GM19193 (cell line): ENCODE results near the gene SLC38A2.
A peak's percentile ranks its signal among the peaks of the same experiment; 100 is the strongest.

Experiments used
- POLR2A ChIP-seq: IDR thresholded peaks from 4 replicates; pipeline ENCODE4 v1.6.1; 2011; ENCODE audit not compliant: insufficient read depth, insufficient read length; ENCODE audit errors: extremely low read depth

The SLC38A2 gene

DNA sequence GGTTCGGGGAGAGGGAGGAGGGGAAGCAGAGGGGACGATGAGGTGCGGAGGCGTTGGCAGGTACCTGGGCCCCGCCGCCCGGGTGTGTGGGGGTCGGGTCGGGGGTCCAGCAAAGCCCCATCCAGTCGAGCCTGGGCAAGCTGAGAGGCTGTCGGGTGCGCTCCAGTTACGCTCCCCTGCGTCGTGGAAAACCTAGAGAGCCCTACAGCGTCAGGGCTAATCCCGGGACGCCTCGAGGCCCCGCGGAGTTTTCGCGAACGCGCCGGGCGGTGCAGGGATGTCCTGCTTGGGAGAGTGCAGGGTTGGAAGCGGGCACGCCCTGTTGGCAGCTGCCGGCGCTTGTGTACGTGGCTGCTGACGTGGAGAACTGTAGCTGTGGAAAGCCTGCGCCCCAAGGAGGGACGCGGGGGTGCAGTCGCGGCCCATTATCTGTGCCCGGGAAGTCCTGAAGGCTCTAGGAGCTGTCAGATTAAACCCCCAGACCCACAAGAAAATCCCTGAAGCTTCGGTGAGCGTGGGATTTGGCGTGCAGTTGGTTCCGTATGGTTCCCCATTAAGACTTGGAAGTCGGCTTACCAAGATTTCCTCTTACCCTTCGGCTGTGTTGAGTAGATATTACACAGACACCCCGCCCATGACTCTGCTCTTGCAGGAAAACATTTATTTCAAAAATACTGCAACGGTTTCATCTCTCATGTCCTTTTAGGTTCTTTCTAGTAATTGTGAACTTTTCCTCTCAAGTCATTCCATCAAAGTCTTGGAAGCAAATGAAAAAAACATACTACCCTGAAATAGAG, 11.3 kb upstream of the SLC38A2 start:
- TF ChIP-seq POLR2A, result peak; percentile 75

DNA sequence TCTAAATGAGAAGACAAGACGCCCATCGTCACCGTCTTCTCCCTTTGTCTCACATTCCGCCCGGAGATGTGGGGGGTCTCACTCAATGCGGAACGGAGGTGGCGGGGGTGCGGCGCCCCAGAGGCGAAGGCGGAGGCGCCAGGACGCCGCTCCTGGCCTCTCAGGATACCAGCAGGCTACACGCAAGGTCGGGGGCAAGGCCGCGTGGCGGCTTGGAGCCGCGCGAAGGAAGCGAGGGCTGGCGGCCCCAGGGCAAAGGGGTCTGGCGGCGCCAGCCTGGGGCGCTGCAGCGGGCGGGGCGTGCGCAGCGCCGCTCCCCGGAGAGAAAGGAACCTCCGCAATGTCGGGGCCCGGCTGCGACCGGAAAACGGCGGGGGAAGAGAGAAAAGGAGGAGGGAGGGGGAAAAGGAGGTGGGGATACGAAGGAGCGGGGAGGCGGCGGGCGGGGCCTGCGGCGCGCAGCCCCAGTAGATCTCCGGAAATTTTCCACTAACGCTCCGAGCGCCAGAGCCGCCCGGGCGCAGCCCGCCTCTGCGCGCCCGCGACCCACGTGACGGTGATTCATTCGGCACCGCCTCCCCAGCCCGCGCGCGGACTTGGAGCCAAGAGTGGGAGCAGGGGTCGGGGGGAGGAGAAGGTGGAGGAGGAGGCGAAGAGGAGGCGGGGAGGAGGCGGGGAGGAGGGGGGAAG, 10.5 kb upstream of the SLC38A2 start:
- peak; percentile 81 for TF ChIP-seq POLR2A

DNA sequence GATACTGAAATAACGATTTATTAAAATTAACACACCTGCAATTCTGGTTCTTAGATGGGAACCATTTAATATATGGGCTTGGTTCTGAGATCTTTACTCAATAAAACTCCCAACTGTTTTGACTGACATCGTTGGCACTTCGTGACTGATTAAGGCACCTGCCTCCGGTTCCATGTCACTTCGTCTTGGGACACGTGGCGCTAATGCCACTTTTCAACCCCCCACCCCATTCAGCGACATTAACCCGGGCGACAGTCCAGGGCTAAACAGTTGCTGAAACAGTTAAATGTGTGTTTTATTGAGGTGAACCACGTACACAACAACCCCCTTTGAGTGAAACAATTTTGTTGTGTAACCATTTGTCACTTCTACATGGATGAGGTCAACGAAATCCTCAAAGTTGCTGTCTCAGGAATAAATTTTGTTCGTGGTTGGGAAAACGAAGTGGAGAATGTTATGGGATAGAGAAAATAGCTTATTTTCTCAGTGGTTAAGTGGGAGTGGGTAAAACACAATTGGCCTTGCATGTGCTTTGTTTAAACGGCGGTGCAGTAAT, 9.9 kb upstream of the SLC38A2 start:
- TF ChIP-seq POLR2A, result no peak

DNA sequence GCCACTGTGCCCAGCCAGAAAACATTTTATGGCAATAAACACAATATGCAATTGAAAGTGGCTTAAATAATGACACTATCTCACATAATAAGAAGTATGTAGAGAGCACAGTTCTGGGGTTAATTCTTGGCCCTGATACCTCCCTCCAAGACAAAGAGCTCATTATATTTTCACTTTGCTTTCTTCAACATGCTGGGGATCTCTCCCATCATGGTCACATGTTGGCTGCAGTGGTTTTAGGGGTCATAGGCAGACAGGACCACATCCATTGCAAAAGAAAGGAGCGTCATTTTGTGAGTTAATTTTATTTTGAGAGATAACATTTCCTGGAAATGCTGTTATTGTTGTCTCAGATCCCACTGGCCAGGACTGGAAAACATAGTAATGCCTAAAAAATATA, 8.3 kb upstream of the SLC38A2 start:
- no peak for TF ChIP-seq POLR2A

DNA sequence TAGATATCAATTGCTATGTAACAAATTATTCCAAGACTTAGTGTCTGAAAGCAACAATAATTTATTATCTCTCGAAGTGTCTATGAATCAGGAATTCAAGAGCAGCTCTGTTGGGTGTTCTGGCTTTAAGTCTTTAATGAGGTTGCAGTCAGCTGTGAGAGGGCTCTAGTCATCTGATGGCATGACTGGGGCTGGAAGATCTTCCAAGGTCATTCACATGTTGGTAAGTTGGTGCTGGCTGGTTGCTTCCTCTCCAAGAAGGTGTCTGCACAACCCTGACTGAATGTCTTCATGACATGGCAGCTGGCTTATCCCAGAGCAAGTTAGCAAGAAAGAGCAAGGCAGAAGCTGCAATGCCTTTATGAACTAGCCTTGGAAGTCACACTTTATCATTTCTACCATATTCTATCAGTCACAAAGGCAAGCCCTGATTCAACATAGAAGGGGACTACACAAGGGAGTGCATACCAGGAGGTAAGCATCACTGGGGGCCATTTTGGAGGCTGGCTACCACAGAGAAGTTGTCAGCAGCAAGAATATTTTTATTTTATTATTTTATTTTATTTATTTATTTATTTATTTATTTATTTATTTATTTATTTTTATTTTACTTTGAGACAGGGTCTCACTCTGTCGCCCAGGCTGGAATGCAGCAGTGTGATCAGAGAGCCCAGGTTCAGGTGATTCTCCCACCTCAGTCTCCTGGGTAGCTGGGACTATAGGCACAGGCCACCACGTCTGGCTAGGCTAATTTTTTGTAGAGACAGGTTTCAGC, 7.6 kb upstream of the SLC38A2 start:
- TF ChIP-seq POLR2A, result no peak

DNA sequence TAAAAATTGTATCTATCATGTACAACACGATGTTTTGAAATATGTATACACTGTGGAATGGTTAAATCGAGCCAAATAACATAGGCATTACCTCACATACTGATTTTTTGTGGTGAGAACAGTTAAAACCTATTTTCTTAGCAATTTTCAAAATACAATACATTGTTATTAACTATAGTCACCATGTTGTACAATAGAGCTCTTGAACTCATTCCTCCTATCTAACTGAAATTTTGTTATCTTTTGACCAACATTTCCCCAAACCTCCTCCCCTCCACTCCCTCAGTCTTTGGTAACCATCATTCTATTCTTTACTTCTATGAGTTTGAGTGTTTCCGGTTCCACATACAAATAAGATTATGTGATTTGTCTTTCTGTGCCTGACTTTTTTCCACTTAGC, 6.8 kb upstream of the SLC38A2 start:
- TF ChIP-seq POLR2A, result no peak

DNA sequence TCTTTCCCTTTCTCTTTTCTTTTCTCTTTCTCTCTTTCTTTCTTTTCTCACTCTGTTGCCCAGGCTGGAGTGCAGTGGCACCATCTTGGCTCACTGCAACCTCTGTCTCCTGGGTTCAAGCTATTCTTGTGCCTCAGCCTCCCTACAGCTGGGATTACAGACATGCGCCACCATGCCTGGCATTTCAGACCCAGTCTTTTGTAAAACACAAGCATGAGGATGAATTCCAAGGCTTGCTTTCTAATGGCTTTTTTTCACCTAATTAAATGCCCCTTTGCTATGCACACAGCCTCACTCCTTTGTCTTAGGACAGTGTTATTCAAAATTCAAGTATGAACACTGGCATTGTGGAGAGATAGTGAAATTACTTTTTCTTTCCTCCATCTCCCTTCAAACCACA, 6.0 kb upstream of the SLC38A2 start:
- TF ChIP-seq POLR2A, result no peak

DNA sequence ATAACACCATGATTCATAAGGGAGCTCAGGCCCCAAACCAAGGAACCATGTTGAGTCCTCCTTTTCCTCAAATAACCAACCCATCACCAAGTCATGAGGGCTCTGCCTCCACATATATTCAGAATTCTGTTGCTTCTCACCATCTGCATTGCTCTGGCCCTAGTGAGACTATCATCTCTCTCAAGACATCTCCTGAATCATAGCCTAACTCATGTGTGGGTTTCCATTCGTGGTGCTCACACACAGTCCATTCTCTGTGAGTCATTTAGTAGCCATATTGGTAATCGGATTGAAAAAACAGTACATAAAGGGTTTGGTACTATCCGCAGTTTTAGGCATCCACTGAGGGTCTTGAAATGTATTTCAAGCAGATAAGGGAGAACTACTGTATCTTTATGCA, 5.1 kb upstream of the SLC38A2 start:
- no peak for TF ChIP-seq POLR2A

DNA sequence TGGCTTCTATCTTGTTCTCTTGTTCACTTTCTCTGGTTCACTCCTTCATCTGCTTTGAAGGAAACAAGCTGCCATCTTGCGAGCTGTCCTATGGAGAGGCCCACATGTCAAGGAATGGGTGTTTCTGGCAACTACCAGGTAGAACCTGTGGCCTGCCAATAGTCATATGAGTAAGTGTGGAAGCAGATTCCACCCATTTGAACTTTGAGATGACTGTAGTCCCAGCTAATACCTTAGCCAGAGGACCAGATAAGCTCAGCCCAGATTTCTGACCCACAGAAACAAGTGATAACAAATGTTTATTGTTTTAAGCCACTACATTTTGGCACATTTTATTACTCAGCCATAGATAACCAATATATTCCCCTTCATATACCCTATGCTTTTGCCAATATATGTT, 4.0 kb upstream of the SLC38A2 start:
- no peak for TF ChIP-seq POLR2A

DNA sequence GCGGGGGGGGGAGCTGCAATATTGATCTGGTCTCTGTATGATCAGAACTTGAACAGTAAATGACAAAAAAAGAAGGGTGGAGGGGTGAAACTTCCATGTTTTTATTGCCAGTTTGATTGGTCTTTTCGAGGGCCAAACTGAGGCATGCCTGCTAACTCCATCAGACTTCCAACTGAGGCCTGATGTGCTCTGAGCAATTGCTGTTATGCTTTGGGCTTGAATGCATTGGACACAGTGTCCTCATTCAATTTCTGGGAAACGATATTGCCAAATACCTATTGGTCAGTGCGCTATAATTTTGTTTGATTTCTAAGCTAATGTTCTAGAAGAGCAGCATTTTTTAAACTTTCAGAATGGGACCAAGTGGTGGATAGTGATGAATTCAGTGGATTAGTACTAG, 2.1 kb upstream of the SLC38A2 start:
- no peak for TF ChIP-seq POLR2A

DNA sequence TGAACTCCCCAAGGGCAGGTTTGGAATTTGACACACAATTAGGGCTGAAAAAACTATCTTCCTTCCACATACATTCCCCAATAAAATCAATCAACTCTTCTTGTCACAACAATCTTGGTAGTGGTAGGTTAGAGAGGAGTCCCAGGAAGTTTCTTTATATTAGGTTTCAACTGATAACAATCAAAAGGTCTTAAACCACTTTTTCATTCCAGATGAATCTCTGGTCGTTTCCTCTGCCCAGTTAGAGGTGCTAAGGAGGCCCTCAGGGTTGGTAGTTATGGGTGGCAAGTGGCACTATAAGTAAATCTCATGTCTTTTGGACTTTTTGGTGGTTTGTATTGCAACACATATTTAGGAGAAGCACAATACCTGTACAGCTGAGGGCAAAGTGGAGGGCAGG, 1.7 kb upstream of the SLC38A2 start:
- TF ChIP-seq POLR2A, result no peak

DNA sequence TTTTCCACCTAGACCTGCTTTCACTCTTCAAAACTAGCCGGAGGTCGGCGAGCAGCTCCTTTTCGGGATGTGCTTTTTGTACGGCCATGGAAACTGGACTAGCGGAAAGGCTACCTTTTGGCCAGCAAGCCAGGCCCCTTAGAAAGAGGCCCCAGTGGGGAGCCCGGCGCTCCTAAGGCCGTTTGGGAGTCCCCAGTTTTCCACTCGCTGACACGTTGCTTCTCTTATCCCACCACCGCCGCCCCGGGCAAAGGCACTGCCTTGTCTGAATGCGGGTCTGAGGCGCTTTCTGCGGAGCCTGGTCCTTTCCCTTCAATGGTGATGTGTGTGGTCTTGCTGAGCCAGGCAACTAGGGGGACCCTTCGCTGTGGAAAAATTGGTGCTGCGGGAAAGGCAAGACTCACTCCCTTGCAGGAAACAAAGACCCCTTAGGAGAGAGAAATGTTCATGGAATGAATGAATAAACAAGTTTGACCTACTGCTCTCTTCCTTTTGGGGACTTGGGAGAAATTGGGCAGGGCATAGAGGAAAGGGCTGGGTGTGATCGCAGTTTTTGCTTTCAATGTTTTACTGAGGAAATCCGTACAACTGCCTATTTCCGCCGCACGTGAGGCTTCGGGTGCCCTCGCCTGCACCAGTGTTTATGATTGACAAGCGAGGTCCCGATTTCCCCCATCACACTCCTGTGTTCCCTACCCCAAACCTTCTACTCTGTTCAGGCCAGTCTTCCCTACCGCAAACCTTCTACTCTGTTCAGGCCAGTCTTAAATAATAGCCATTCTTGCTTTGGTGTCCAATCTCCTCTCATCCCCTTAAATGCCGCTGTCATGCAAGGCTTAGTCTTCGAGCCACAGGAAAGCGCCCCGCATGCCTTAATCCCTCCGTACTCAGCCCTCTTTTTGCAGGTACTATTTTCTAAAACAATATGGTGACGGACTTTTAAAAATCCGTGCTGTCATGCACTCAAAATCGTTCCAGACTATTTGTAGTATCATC, 1.0 kb upstream of the SLC38A2 start:
- TF ChIP-seq POLR2A, result no peak

DNA sequence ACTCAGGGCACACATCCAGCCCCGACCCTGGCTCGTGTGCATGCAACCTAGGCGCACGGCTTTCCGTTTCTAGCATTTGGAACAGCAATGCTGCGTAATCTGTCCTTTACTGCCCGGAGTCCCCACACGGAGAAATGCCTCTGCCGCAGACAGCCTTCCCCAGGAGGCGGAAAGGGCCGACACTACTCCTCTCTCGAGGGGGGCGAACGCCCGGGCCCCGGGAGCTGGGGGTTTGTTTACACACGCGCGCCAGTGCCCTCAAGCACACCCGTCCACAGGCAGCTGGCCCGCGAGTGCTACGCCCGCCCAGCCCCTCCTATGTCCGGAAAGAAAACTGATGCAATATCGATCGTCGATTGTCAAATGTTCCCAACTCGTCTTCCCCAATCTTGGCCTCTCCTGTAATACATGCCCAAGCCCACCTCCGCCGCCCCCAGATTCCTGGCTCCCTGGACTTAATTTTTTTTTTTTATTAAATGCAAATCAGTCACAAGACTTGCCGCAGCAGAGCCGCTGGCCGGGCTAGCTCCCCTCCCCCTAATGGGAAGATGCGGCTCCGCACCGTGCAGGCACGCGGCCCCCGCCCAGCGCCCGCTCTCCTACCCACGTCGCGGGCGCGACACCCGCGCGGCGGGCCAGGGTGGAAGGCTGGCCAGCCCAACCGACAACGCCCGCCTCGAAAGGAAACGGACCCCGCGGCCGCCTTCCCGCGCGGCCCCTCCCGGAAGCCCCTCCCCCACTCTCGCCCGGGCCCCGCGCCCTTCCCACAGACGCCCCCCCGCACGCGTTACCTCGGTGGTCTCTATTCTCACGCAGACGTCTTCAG, 642 bp downstream of the SLC38A2 start:
- no peak for TF ChIP-seq POLR2A

DNA sequence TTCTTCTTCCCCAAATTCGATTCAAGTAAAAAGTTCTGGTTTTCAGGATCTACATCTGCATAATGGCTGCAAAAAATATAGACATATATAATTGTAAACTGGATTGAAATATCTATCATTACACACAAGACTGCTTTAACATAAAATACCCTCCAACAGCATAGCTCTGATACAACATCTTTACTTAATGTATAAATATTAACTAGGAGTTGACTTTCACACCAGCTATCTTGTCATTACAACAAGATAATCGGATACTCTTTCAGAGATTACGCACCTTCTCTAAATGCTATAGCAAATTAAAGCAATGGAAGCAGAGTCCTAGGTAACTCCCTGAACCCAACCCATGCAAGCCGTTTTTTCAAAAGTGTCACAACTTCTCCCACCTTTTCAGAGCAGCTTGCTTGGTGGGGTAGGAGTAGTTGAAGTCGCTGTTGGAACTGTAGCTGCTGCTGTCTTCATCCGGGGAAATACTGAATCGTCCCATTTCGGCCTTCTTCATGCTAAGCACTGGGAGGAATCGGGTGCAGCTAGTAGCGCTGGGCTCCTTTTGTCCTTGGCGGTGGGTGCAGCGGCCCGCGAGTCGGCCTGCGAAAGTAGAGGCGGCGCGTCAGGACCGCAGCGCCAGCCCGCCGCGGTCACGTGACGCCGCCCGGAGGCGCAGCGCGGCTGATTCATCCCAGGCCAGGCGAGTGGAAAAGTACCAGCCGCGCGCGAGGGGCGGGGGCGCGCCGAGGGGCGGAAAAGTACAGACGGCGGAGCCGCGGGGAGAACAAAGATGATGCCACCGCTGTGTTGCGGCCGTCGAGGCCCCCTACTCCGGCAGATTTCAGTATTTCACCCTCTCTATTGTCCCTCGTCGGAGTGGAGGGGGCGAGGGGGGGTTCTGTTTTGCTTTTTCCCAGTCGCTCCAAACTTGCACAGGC, 1.5 kb downstream of the SLC38A2 start:
- TF ChIP-seq POLR2A, result peak; percentile 72
